ENCODE data around the gene NACC1.

GRCh38 chr19:13072188-13072908 lies 45.7 kb upstream of the NACC1 start:
- no peak for TF ChIP-seq CTCF (conservative IDR thresholded peaks at IDR 0.05)
- TF ChIP-seq EZH2 (IDR thresholded peaks at IDR 0.05; ENCODE audit: low read depth): no peak
